Smooth muscle cell (in vitro differentiated cells): Measurements from ENCODE around the gene ZNF556. TPM values are rescaled to one million over a fixed set of nuclear protein-coding genes. Genes with fewer than 3 reads are reported as not detected.
"Not testable (repeated sequence)": the region's sequence is repeated elsewhere in the genome, so short reads cannot be mapped to it uniquely, and the experiment has no call there.

ENCODE experiments used
- DNase-seq: peaks from one replicate; lab custom pipeline; 2025; ENCODE audit not compliant: unreplicated experiment; lab: John Stamatoyannopoulos, UW
- H2AFZ ChIP-seq: fragments of 200-600 bp; sonication (generic); 2 replicates; pipeline ENCODE4 v1.6.0; 2016; ENCODE audit warnings: antibody characterized with exemption, low read depth, mild to moderate bottlenecking
- H3F3A ChIP-seq: fragments of 200-600 bp; sonication (generic); 2 replicates; pipeline ENCODE4 v1.6.0; 2017; ENCODE audit warnings: antibody characterized with exemption, low read depth
- H3K27ac ChIP-seq: fragments of 200-600 bp; sonication (generic); 2 replicates; pipeline ENCODE4 v1.5.1; 2016; ENCODE audit warnings: low read depth, mild to moderate bottlenecking
- H3K27me3 ChIP-seq: fragments of 200-600 bp; sonication (generic); 2 replicates; pipeline ENCODE4 v1.6.1; 2016; ENCODE audit warnings: low read depth, mild to moderate bottlenecking
- H3K36me3 ChIP-seq: fragments of 200-600 bp; sonication (generic); 2 replicates; pipeline ENCODE4 v1.5.1; 2016; ENCODE audit warnings: low read depth
- H3K4me1 ChIP-seq: fragments of 200-600 bp; sonication (generic); 2 replicates; pipeline ENCODE4 v1.5.1; 2016; ENCODE audit warnings: low read depth
- H3K4me2 ChIP-seq: fragments of 200-600 bp; sonication (generic); 2 replicates; pipeline ENCODE4 v1.6.0; 2016; ENCODE audit warnings: mild to moderate bottlenecking
- H3K4me3 ChIP-seq: fragments of 200-600 bp; sonication (generic); 2 replicates; pipeline ENCODE4 v1.5.1; 2016; ENCODE audit warnings: mild to moderate bottlenecking
- H3K79me2 ChIP-seq: fragments of 200-600 bp; sonication (generic); 2 replicates; pipeline ENCODE4 v1.6.0; 2016; ENCODE audit warnings: low read depth, mild to moderate bottlenecking
- H3K9ac ChIP-seq: fragments of 200-600 bp; sonication (generic); 2 replicates; pipeline ENCODE4 v1.6.0; 2016; ENCODE audit warnings: low read depth
- H3K9me3 ChIP-seq: fragments of 200-600 bp; sonication (generic); replicated peaks from 2 replicates; pipeline ENCODE4 v1.5.1; 2016; ENCODE audit warnings: low read depth
- H4K20me1 ChIP-seq: fragments of 200-600 bp; sonication (generic); 2 replicates; pipeline ENCODE4 v1.6.0; 2016; ENCODE audit warnings: low read depth
- WGBS: methylation state at CpG from one replicate; pipeline ENCODE4 v1.1.7; 2016; ENCODE audit warnings: low lambda C conversion rate; 5-methylcytosine and 5-hydroxymethylcytosine counted together
- polyA plus RNA-seq: library from polyadenylated mRNA; unstranded; fragments of >200 nt; fragmentation: Nextera tagmentation; extraction: Ambion mirVana; gene quantifications from 2 replicates; pipeline ENCODE4 v1.2.1, GENCODE V29; 2016
- total RNA-seq: library from RNA; depleted of rRNA; stranded (reverse); fragments of >200 nt; gene quantifications from 2 replicates; pipeline ENCODE4 v1.2.3, GENCODE V29; 2014
- TF ChIP-seq, protein P1 (sequence below): fragments of 200-600 bp; sonication (generic); IDR thresholded peaks from 2 replicates; pipeline ENCODE4 v1.5.1; 2017; ENCODE audit warnings: borderline replicate concordance, mild to moderate bottlenecking, antibody characterized with exemption; ENCODE audit not compliant: insufficient read depth, poor library complexity, severe bottlenecking

The ZNF556 gene
- total and polyA plus RNA-seq, 2 experiments from 2014 or later, result 0.04 TPM; not detected in 1

DNA sequence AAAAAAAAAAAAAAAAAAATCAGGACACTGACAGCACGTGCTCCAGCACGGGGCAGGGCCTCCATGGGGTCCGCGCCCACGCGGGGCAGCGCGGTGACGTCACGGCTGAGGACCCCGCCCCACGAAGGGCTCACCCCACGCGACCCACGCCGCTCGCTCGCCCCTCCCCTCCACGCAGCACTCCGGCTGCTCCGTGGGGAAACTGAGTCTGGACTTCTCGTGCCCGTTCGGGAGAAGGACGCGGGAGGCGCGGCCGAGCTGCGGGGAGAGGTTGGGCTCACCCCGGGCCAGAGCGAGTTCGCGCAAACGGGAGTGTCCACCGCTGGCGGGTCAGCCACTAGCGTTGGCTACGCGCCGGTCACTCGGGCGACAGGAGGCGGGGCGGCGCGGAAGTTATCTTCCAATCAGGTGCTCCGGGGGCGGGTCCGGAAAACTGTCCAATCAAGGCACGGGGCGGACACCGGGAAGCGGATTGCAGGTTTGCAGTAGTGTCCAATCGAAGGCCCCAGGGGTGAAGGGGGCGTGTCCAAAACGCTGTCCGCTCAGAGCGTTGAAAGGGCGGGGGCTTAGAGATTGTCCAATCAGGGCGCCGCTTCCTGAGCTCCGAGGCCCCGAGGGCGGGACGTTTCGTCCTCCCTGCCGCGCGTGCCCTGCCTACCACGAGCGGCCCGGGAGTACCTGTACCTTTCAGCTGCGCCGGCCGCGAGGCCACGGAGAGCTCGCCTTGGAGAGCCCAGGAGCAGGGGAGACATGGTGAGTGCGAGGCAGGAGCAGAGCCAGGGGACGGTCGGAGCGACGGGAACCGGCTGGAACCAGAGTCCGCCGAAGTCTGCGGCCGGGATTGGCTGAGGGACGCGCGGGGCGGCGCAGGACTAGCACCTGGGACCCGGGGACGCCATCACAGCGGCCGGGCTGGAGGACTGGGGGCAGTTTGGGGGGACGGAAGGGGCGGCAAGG is 33.4 kb downstream of the ZNF556 start, which contains the start of gene ZNF57:
Gene ZNF57 (plus strand): TSS at position 633 of the 957 bp plus-strand sequence. CDS start 118 bp downstream, at position 751.
- H3K27me3 ChIP-seq, result no peaks in the 10 kb centered on the region
- H3K9me3 ChIP-seq, result no peaks in the 10 kb centered on the region
- under 1% methylated on average over 98 of the region's 100 CpGs for WGBS
- TF ChIP-seq, protein P1, sequence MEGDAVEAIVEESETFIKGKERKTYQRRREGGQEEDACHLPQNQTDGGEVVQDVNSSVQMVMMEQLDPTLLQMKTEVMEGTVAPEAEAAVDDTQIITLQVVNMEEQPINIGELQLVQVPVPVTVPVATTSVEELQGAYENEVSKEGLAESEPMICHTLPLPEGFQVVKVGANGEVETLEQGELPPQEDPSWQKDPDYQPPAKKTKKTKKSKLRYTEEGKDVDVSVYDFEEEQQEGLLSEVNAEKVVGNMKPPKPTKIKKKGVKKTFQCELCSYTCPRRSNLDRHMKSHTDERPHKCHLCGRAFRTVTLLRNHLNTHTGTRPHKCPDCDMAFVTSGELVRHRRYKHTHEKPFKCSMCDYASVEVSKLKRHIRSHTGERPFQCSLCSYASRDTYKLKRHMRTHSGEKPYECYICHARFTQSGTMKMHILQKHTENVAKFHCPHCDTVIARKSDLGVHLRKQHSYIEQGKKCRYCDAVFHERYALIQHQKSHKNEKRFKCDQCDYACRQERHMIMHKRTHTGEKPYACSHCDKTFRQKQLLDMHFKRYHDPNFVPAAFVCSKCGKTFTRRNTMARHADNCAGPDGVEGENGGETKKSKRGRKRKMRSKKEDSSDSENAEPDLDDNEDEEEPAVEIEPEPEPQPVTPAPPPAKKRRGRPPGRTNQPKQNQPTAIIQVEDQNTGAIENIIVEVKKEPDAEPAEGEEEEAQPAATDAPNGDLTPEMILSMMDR, result no peak
- DNase-seq, result peak; percentile 91
- peak within 1 kb of the TSS; percentile 32 for H3K27ac ChIP-seq
- no peaks in the 10 kb centered on the region for H3K4me1 ChIP-seq
- no peaks in the 10 kb centered on the region for H4K20me1 ChIP-seq
- peaks cover 4% of the 10 kb centered on the region for H3K79me2 ChIP-seq
- H3K36me3 ChIP-seq, result no peaks in the 10 kb centered on the region
- H3K9ac ChIP-seq, result peak within 1 kb of the TSS; percentile 58
- H3F3A ChIP-seq, result no peaks in the 10 kb centered on the region
- H2AFZ ChIP-seq, result peak within 1 kb of the TSS; percentile 93
- peak within 1 kb of the TSS; percentile 59 for H3K4me3 ChIP-seq
- peak within 1 kb of the TSS; percentile 90 for H3K4me2 ChIP-seq

DNA sequence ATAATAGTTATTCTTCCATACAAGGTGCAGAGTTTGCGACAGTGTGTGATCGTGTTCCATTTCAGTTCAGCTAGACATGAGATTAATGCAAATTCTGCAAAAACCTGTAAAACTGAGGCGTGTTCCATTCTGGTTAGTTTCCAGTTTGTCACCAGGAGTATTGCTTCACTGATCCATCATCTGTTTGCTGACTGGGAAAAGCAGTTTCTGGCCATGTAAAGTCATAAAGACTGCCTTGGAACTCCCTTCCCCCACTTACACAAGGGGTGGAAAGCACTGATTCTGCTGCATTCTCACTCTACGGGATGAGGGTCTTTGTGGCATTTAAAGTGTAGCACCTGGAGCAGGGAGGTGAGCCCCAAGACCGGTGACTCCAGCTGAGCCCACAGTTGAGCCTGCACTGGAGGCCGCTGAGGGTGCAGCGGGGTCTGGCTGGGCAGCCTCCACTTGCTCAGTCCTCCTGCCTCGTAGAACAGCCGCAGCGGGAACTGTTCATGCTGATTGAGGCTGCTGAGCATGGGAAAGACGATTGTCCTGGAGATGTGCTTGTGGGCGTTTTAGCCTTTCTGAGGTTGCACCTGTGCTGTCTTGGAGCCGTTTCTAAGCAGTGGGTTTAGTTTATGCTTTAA is 35.6 kb downstream of the ZNF556 start:
- H2AFZ ChIP-seq, result no peak overlapping the region
- H3K4me2 ChIP-seq, result no peak overlapping the region
- H4K20me1 ChIP-seq, result no peaks in the 10 kb centered on the region
- no peaks in the 10 kb centered on the region for H3F3A ChIP-seq
- no peaks in the 10 kb centered on the region for H3K4me1 ChIP-seq
- H3K4me3 ChIP-seq, result no peak overlapping the region
- H3K27ac ChIP-seq, result no peak overlapping the region
- TF ChIP-seq, protein P1, result no peak
- H3K27me3 ChIP-seq, result no peaks in the 10 kb centered on the region
- WGBS, result 88% methylated on average over 13 of the region's 13 CpGs
- peaks cover 4% of the 10 kb centered on the region for H3K79me2 ChIP-seq
- no peak overlapping the region for H3K9ac ChIP-seq
- DNase-seq, result no peak
- no peaks in the 10 kb centered on the region for H3K36me3 ChIP-seq
- H3K9me3 ChIP-seq, result no peaks in the 10 kb centered on the region

DNA sequence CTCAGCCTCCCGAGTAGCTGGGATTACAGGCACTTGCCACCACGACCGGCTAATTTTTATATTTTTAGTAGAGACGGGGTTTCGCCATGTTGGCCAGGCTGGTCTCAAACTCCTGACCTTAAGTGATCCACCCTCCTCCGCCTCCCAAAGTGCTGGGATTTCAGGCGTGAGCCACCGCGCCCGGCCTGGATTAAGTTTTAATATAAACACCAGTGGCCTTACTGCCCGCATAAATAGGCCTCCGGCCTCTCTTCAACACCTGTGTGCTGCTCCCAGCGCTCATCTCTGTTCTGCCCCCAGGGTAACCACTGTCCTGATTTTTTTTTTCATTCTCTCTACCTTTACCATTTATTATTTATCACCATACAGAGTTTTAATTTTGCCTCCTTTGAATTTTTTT is 36.2 kb downstream of the ZNF556 start:
- H3K4me3 ChIP-seq, H4K20me1 ChIP-seq, H3K79me2 ChIP-seq, DNase-seq, H3F3A ChIP-seq, H3K4me1 ChIP-seq, H2AFZ ChIP-seq, H3K9me3 ChIP-seq, H3K27ac ChIP-seq, H3K9ac ChIP-seq, H3K27me3 ChIP-seq, H3K4me2 ChIP-seq, H3K36me3 ChIP-seq: not testable (repeated sequence)
- 97% methylated on average over 13 of the region's 13 CpGs for WGBS

DNA sequence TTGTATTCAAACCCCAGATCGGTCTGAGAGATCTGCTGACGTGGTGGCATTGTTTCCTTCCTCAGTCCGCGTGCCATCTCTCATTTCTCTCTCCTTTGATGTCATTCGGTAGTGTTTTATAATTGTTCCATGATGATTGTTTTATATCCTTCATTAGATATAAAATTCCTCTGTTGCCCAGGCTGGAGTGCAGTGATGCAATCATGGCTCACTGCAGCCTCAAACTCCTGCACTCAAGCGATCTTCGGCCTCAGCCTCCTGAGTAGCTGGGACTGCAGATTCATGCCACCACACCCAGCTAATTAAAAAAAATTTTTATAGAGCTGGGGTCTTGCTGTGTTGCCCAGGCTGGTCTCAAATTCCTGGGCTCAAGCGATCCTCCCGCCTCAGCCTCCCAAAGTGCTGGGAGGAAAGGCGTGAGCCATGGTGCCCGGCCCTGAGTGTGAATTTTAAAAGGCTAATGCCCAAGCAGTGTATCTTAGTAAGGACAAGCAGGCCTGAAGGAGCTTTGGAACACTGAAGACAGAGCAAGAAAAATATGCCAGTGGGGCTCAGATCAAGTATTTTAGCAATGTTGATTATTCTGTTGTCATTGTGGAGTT is 38.9 kb downstream of the ZNF556 start:
- no peak overlapping the region for H3K9ac ChIP-seq
- H3K27ac ChIP-seq, result no peak overlapping the region
- H3K79me2 ChIP-seq, result peaks cover 4% of the 10 kb centered on the region
- H3K4me2 ChIP-seq, result no peak overlapping the region
- H3F3A ChIP-seq, result no peaks in the 10 kb centered on the region
- no peaks in the 10 kb centered on the region for H3K36me3 ChIP-seq
- no peaks in the 10 kb centered on the region for H3K4me1 ChIP-seq
- no peak for DNase-seq
- H3K4me3 ChIP-seq, result no peak overlapping the region
- no peaks in the 10 kb centered on the region for H3K27me3 ChIP-seq
- no peaks in the 10 kb centered on the region for H3K9me3 ChIP-seq
- H4K20me1 ChIP-seq, result no peaks in the 10 kb centered on the region
- 94% methylated on average over 11 of the region's 11 CpGs for WGBS
- H2AFZ ChIP-seq, result no peak overlapping the region
- TF ChIP-seq, protein P1, result no peak
